HepG2 (cell line): ENCODE data around the gene DNMT3A. TPM values are rescaled to one million over a fixed set of nuclear protein-coding genes. Genes with fewer than 3 reads are reported as not detected.

Source experiments
- AFF4 ChIP-seq: sonication (generic); formaldehyde crosslinking; IDR thresholded peaks from 2 replicates; pipeline ENCODE4 v1.4.0; 2020; ENCODE audit warnings: missing genetic modification reagents
- ARNT2 ChIP-seq: sonication (generic); formaldehyde crosslinking; IDR thresholded peaks from 2 replicates; pipeline ENCODE4 v1.8.0; 2022; ENCODE audit warnings: mild to moderate bottlenecking, low read depth, missing genetic modification reagents, moderate library complexity
- BRCA1 ChIP-seq: sonication (generic); formaldehyde crosslinking; IDR thresholded peaks from 2 replicates; pipeline ENCODE4 v1.4.0; 2020; ENCODE audit warnings: missing genetic modification reagents
- EED ChIP-seq: sonication (generic); formaldehyde crosslinking; IDR thresholded peaks from 2 replicates; pipeline ENCODE4 v1.5.0; 2020; ENCODE audit warnings: mild to moderate bottlenecking, missing genetic modification reagents
- GABPB1 ChIP-seq: IDR thresholded peaks from 2 replicates; pipeline ENCODE4 v1.6.1; 2016; ENCODE audit warnings: mild to moderate bottlenecking, missing genetic modification reagents, moderate library complexity, missing compliant biosample characterization
- HNRNPL ChIP-seq: fragments of 200-400 bp; formaldehyde crosslinking; IDR thresholded peaks from 2 replicates; pipeline ENCODE4 v1.6.1; 2017; ENCODE audit warnings: mild to moderate bottlenecking, low read depth, low read length
- MBNL3 ChIP-seq: fragments of 250-450 bp; sonication (Bioruptor Pico); conservative IDR thresholded peaks from 2 replicates; pipeline ENCODE4 v1.8.0; 2022; ENCODE audit warnings: mild to moderate bottlenecking, inconsistent platforms
- MTA1 ChIP-seq: sonication (generic); formaldehyde crosslinking; IDR thresholded peaks from 2 replicates; pipeline ENCODE4 v1.4.0; 2020; ENCODE audit warnings: missing genetic modification reagents, mild to moderate bottlenecking, borderline replicate concordance
- PRMT3 ChIP-seq: sonication (generic); formaldehyde crosslinking; IDR thresholded peaks from 2 replicates; pipeline ENCODE4 v1.8.1; 2022; ENCODE audit warnings: low read depth, mild to moderate bottlenecking, moderate library complexity, missing genetic modification reagents, borderline replicate concordance
- RBM22 ChIP-seq: fragments of 200-400 bp; formaldehyde crosslinking; optimal IDR thresholded peaks from 2 replicates; pipeline ENCODE3; 2017; ENCODE audit warnings: mild to moderate bottlenecking, low read length, moderate library complexity
- SMARCC2 ChIP-seq: fragments of 450-650 bp; IDR thresholded peaks from 2 replicates; pipeline ENCODE4 v1.6.1; 2017; ENCODE audit warnings: antibody characterized with exemption, mild to moderate bottlenecking
- SMARCE1 ChIP-seq: fragments of 450-650 bp; IDR thresholded peaks from 2 replicates; pipeline ENCODE4 v1.6.1; 2017; ENCODE audit warnings: borderline replicate concordance
- SSRP1 ChIP-seq: IDR thresholded peaks from 2 replicates; pipeline ENCODE4 v1.6.1; 2016; ENCODE audit warnings: control low read depth
- ZC3H4 ChIP-seq: sonication (generic); formaldehyde crosslinking; IDR thresholded peaks from 2 replicates; pipeline ENCODE4 v1.4.0; 2020; ENCODE audit warnings: missing genetic modification reagents, borderline replicate concordance
- ZNF205 ChIP-seq: IDR thresholded peaks from 2 replicates; pipeline ENCODE4 v1.6.1; 2018; ENCODE audit warnings: missing biosample characterization, missing genetic modification reagents
- ZNF207 ChIP-seq: fragments of 450-650 bp; IDR thresholded peaks from 2 replicates; pipeline ENCODE4 v1.6.1; 2016; ENCODE audit warnings: antibody characterized with exemption, borderline replicate concordance
- ZNF503 ChIP-seq: sonication (generic); formaldehyde crosslinking; IDR thresholded peaks from 2 replicates; pipeline ENCODE4 v1.4.0; 2020; ENCODE audit warnings: missing genetic modification reagents
- ZNF605 ChIP-seq: sonication (generic); formaldehyde crosslinking; IDR thresholded peaks from 2 replicates; pipeline ENCODE4 v1.8.0; 2022; ENCODE audit warnings: mild to moderate bottlenecking, missing genetic modification reagents
- polyA plus RNA-seq, 8 experiments: library from polyadenylated mRNA; depleted of rRNA in 3 of 8; stranded (reverse) in 7 of 8; unstranded in 1 of 8; fragments of >200 nt; fragmentation: Illumina TruSeq in 4 of 8; extraction: Trizol in 4 of 8; gene quantifications; 2 replicates each; pipeline versions ENCODE4 v1.2.1 to v1.2.3, GENCODE V29; 2011 to 2016; ENCODE audit warnings: low read depth in 4 of 8, missing spikeins in 1 of 8, mixed read lengths in 1 of 8; ENCODE audit not compliant: insufficient read depth in 1 of 8
- total RNA-seq, 5 experiments: library from RNA; depleted of rRNA; stranded (reverse); fragments of >200 nt; fragmentation: Illumina TruSeq; extraction: Trizol; gene quantifications; 2 replicates each; pipeline ENCODE4 v1.2.3, GENCODE V29; 2016; ENCODE audit warnings: low read depth in 1 of 5
- TF ChIP-seq, protein P1 (sequence below): sonication (generic); formaldehyde crosslinking; IDR thresholded peaks from 2 replicates; pipeline ENCODE4 v1.5.0; 2020; ENCODE audit warnings: mild to moderate bottlenecking, missing genetic modification reagents
- TF ChIP-seq, protein P2 (sequence below): sonication (generic); formaldehyde crosslinking; conservative IDR thresholded peaks from 2 replicates; pipeline ENCODE4 v1.8.0; 2022; ENCODE audit warnings: missing genetic modification reagents

DNMT3A gene
- total and polyA plus RNA-seq, 2 of the 13 experiments (the other 11 are each of a cell fraction or from before 2014, with no cell fraction given): 14.7 to 29.1 TPM

- TF ChIP-seq, protein P1, sequence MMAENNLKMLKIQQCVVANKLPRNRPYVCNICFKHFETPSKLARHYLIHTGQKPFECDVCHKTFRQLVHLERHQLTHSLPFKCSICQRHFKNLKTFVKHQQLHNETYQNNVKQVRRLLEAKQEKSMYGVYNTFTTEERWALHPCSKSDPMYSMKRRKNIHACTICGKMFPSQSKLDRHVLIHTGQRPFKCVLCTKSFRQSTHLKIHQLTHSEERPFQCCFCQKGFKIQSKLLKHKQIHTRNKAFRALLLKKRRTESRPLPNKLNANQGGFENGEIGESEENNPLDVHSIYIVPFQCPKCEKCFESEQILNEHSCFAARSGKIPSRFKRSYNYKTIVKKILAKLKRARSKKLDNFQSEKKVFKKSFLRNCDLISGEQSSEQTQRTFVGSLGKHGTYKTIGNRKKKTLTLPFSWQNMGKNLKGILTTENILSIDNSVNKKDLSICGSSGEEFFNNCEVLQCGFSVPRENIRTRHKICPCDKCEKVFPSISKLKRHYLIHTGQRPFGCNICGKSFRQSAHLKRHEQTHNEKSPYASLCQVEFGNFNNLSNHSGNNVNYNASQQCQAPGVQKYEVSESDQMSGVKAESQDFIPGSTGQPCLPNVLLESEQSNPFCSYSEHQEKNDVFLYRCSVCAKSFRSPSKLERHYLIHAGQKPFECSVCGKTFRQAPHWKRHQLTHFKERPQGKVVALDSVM (CRISPR knock-in tag): peak; percentile 64; the same call in 1 of the 2 replicates
- TF ChIP-seq ARNT2 (CRISPR knock-in tag) (peak; percentile 75; the same call in 1 of the 2 replicates), RBM22 (no peak), HNRNPL (peak; percentile 92), SMARCE1 (no peak), GABPB1 (peak; percentile 86), PRMT3 (CRISPR knock-in tag) (no peak), MBNL3 (CRISPR knock-in tag) (no peak), MTA1 (CRISPR knock-in tag) (peak; percentile 98), ZNF207 (no peak), ZNF605 (peak; percentile 88), ZNF205 (peak; percentile 96), ZC3H4 (peak; percentile 16), ZNF503 (CRISPR knock-in tag) (peak; percentile 93), SSRP1 (CRISPR knock-in tag) (no peak), SMARCC2 (no peak), AFF4 (CRISPR knock-in tag) (peak; percentile 85), BRCA1 (CRISPR knock-in tag) (no peak; the same call in 1 of the 2 replicates), EED (CRISPR knock-in tag) (peak; percentile 87)
- TF ChIP-seq, protein P2, sequence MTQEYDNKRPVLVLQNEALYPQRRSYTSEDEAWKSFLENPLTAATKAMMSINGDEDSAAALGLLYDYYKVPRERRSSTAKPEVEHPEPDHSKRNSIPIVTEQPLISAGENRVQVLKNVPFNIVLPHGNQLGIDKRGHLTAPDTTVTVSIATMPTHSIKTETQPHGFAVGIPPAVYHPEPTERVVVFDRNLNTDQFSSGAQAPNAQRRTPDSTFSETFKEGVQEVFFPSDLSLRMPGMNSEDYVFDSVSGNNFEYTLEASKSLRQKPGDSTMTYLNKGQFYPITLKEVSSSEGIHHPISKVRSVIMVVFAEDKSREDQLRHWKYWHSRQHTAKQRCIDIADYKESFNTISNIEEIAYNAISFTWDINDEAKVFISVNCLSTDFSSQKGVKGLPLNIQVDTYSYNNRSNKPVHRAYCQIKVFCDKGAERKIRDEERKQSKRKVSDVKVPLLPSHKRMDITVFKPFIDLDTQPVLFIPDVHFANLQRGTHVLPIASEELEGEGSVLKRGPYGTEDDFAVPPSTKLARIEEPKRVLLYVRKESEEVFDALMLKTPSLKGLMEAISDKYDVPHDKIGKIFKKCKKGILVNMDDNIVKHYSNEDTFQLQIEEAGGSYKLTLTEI: no peak
Observed at GRCh38 chr2:25251422-25252273, 90.1 kb downstream of the DNMT3A start (continued).
